IMR-90 (cell line): Measurements from ENCODE around the gene ZNF521. TPM values are rescaled to one million over a fixed set of nuclear protein-coding genes. Genes with fewer than 3 reads are reported as not detected.

Experiments used
- ATAC-seq: fragments of 200-7000 bp; cut with Tn5 transposase; 2 replicates; pipeline ENCODE4 v1.9.1; 2020; ENCODE audit warnings: low read depth, mild to moderate bottlenecking, moderate library complexity
- BruUV-seq: library from RNA; stranded (reverse); fragments of 400-500 nt; replicated peaks from 2 replicates; lab custom pipeline; 2021; lab: Mats Ljungman, UMichigan
- CTCF ChIA-PET: fragments of 300-600 bp; formaldehyde crosslinking; extraction: SDS; loops from one replicate; lab custom pipeline; 2021; ENCODE audit warnings: antibody characterized with exemption; lab: Yijun Ruan, JAX
- POLR2A ChIA-PET: fragments of 300-600 bp; sonication (Branson Sonifier 250); formaldehyde crosslinking; loops from one replicate; lab custom pipeline; 2022; ENCODE audit warnings: antibody characterized with exemption; ENCODE audit not compliant: unreplicated experiment; lab: Charles Lee
- DNase-seq: peaks from one replicate; pipeline ENCODE4 v3.0.0; 2013
- H2AFZ ChIP-seq: replicated peaks from 2 replicates; pipeline ENCODE3; 2013; ENCODE audit warnings: low read length, mild to moderate bottlenecking; ENCODE audit not compliant: poor library complexity
- H2AK5ac ChIP-seq: 2 replicates; pipeline ENCODE4 v1.6.1; 2013; ENCODE audit warnings: low read depth, low read length, inconsistent platforms
- H2AK9ac ChIP-seq: replicated peaks from 2 replicates; pipeline ENCODE3; 2013; ENCODE audit warnings: mild to moderate bottlenecking, low read depth, low read length, moderate library complexity; ENCODE audit not compliant: poor library complexity
- H2BK120ac ChIP-seq: 2 replicates; pipeline ENCODE4 v1.6.1; 2013; ENCODE audit warnings: low read depth, low read length, inconsistent platforms
- H2BK15ac ChIP-seq: 3 replicates; pipeline ENCODE4 v1.6.1; 2013; ENCODE audit warnings: low read depth, low read length, inconsistent platforms
- H2BK20ac ChIP-seq: 2 replicates; pipeline ENCODE4 v1.6.1; 2013; ENCODE audit warnings: low read depth, mild to moderate bottlenecking, inconsistent platforms, low read length, moderate library complexity
- H2BK5ac ChIP-seq: 2 replicates; pipeline ENCODE4 v1.6.1; 2013; ENCODE audit warnings: mild to moderate bottlenecking, low read depth, low read length, inconsistent platforms; ENCODE audit not compliant: poor library complexity, severe bottlenecking
- H3K14ac ChIP-seq: replicated peaks from 2 replicates; pipeline ENCODE4 v1.6.1; 2013; ENCODE audit warnings: low read depth, low read length, inconsistent platforms
- H3K18ac ChIP-seq: 2 replicates; pipeline ENCODE4 v1.6.1; 2013; ENCODE audit warnings: low read depth, low read length, control low read depth
- H3K23ac ChIP-seq: 2 replicates; pipeline ENCODE4 v1.6.1; 2013; ENCODE audit warnings: low read depth, low read length, inconsistent platforms
- H3K27ac ChIP-seq: 2 replicates; pipeline ENCODE4 v1.5.1; 2013; ENCODE audit warnings: mild to moderate bottlenecking, control low read depth, low read length; ENCODE audit not compliant: insufficient read depth
- H3K27me3 ChIP-seq: 2 replicates; pipeline ENCODE4 v1.6.1; 2013; ENCODE audit warnings: low read length; ENCODE audit not compliant: control insufficient read depth, insufficient read depth
- H3K36me3 ChIP-seq: 2 replicates; pipeline ENCODE4 v1.6.1; 2013; ENCODE audit warnings: low read length, mixed read lengths; ENCODE audit not compliant: control insufficient read depth, insufficient read depth
- H3K4ac ChIP-seq: 2 replicates; pipeline ENCODE4 v1.6.1; 2013; ENCODE audit warnings: low read depth, low read length, inconsistent platforms
- H3K4me1 ChIP-seq: 2 replicates; pipeline ENCODE4 v1.6.1; 2013; ENCODE audit warnings: low read length, mixed read lengths; ENCODE audit not compliant: control insufficient read depth, insufficient read depth
- H3K4me2 ChIP-seq: 2 replicates; pipeline ENCODE4 v1.6.1; 2013; ENCODE audit warnings: low read depth, mild to moderate bottlenecking, control low read depth, low read length, moderate library complexity
- H3K4me3 ChIP-seq: 2 replicates; pipeline ENCODE4 v1.5.1; 2013; ENCODE audit warnings: low read depth, mild to moderate bottlenecking, control low read depth, low read length, moderate library complexity; ENCODE audit not compliant: insufficient read depth
- H3K56ac ChIP-seq: 2 replicates; pipeline ENCODE4 v1.6.1; 2013; ENCODE audit warnings: low read length, inconsistent platforms; ENCODE audit not compliant: insufficient read depth; ENCODE audit errors: extremely low read depth
- H3K79me1 ChIP-seq, 2 experiments: 2 replicates each; pipeline ENCODE4 v1.6.1; 2013; ENCODE audit warnings: low read length in 2 of 2, inconsistent platforms in 1 of 2, low read depth in 1 of 2
- H3K9ac ChIP-seq: 2 replicates; pipeline ENCODE4 v1.6.1; 2013; ENCODE audit warnings: low read depth, low read length, control low read depth
- H3K9me1 ChIP-seq: 2 replicates; pipeline ENCODE4 v1.6.1; 2013; ENCODE audit warnings: low read length, inconsistent platforms; ENCODE audit not compliant: insufficient read depth
- H3K9me3 ChIP-seq: 2 replicates; pipeline ENCODE4 v1.6.1; 2013; ENCODE audit warnings: low read length; ENCODE audit not compliant: control insufficient read depth, insufficient read depth
- H4K20me1 ChIP-seq: 2 replicates; pipeline ENCODE4 v1.6.1; 2013; ENCODE audit warnings: low read length, inconsistent platforms; ENCODE audit not compliant: insufficient read depth
- H4K5ac ChIP-seq: 2 replicates; pipeline ENCODE4 v1.6.1; 2013; ENCODE audit warnings: mild to moderate bottlenecking, low read depth, low read length, control low read depth
- H4K8ac ChIP-seq, 2 experiments: 2 replicates each; pipeline ENCODE4 v1.6.1; 2013; ENCODE audit warnings: low read depth in 2 of 2, low read length in 2 of 2, control low read depth in 1 of 2, inconsistent platforms in 1 of 2
- H4K91ac ChIP-seq: 2 replicates; pipeline ENCODE4 v1.6.1; 2013; ENCODE audit warnings: low read depth, low read length, inconsistent platforms; ENCODE audit not compliant: insufficient read depth
- BHLHE40 ChIP-seq: fragments of 150-350 bp; IDR thresholded peaks from 2 replicates; pipeline ENCODE4 v1.6.1; 2016; ENCODE audit warnings: mild to moderate bottlenecking, low read depth, low read length
- CEBPB ChIP-seq: IDR thresholded peaks from 2 replicates; pipeline ENCODE4 v1.6.1; 2012; ENCODE audit warnings: low read depth, low read length, improper control_type of control experiment
- CHD1 ChIP-seq: IDR thresholded peaks from 2 replicates; pipeline ENCODE4 v1.6.1; 2012; ENCODE audit warnings: low read depth, low read length, improper control_type of control experiment
- CTCF ChIP-seq: conservative IDR thresholded peaks from 2 replicates; pipeline ENCODE4 v1.5.1; 2012; ENCODE audit warnings: mild to moderate bottlenecking, low read depth, low read length, improper control_type of control experiment
- ELK1 ChIP-seq: fragments of 150-350 bp; IDR thresholded peaks from 2 replicates; pipeline ENCODE4 v1.6.1; 2016; ENCODE audit warnings: low read depth, mild to moderate bottlenecking, low read length, moderate library complexity, borderline replicate concordance
- FOS ChIP-seq: fragments of 150-350 bp; IDR thresholded peaks from 2 replicates; pipeline ENCODE4 v1.6.1; 2016; ENCODE audit warnings: low read depth, low read length
- MAFK ChIP-seq: IDR thresholded peaks from 2 replicates; pipeline ENCODE4 v1.6.1; 2012; ENCODE audit warnings: low read depth, low read length, improper control_type of control experiment
- MAZ ChIP-seq: IDR thresholded peaks from 2 replicates; pipeline ENCODE4 v1.6.1; 2012; ENCODE audit warnings: low read depth, mild to moderate bottlenecking, low read length, improper control_type of control experiment, moderate library complexity, borderline replicate concordance
- MXI1 ChIP-seq: IDR thresholded peaks from 2 replicates; pipeline ENCODE4 v1.6.1; 2012; ENCODE audit warnings: low read depth, mild to moderate bottlenecking, low read length, moderate library complexity, borderline replicate concordance
- NFE2L2 ChIP-seq: fragments of 150-350 bp; IDR thresholded peaks from 2 replicates; pipeline ENCODE4 v1.6.1; 2016; ENCODE audit warnings: low read depth, mild to moderate bottlenecking, low read length
- POLR2A ChIP-seq: IDR thresholded peaks from 2 replicates; pipeline ENCODE4 v1.6.1; 2012; ENCODE audit warnings: mild to moderate bottlenecking, low read depth, low read length
- RAD21 ChIP-seq: IDR thresholded peaks from 2 replicates; pipeline ENCODE4 v1.6.1; 2012; ENCODE audit warnings: low read length, improper control_type of control experiment
- RCOR1 ChIP-seq: IDR thresholded peaks from 2 replicates; pipeline ENCODE4 v1.6.1; 2012; ENCODE audit warnings: mild to moderate bottlenecking, low read length, improper control_type of control experiment; ENCODE audit not compliant: insufficient replicate concordance
- RFX5 ChIP-seq: IDR thresholded peaks from 2 replicates; pipeline ENCODE4 v1.8.0; 2012; ENCODE audit warnings: low read depth, mild to moderate bottlenecking, low read length, moderate library complexity
- SMC3 ChIP-seq: fragments of 150-350 bp; IDR thresholded peaks from 2 replicates; pipeline ENCODE4 v1.6.1; 2016; ENCODE audit warnings: low read depth, mild to moderate bottlenecking, antibody characterized with exemption, low read length, moderate library complexity
- USF2 ChIP-seq: fragments of 150-350 bp; IDR thresholded peaks from 2 replicates; pipeline ENCODE4 v1.6.1; 2017; ENCODE audit warnings: mild to moderate bottlenecking, antibody characterized with exemption, low read length, low read depth
- WGBS, 2 experiments: methylation state at CpG; one replicate each; pipeline versions ENCODE4 v1.1.5 to v1.1.7; 2013; ENCODE audit warnings: missing lambda C conversion rate in 2 of 2; ENCODE audit not compliant: insufficient read length in 1 of 2; ENCODE audit errors: extremely low coverage in 2 of 2; 5-methylcytosine and 5-hydroxymethylcytosine counted together
- dilution Hi-C: fragments of 300-500 bp; cut with HindIII; formaldehyde crosslinking; loops from one replicate; pipeline ENCODE4 v1.14.3; 2018; ENCODE audit warnings: low sequenced_read_pairs; ENCODE audit not compliant: unreplicated experiment
- in situ Hi-C: fragments of 300-500 bp; cut with MboI; formaldehyde crosslinking; loops from 3 replicates; pipeline ENCODE4 v1.14.3; 2019; ENCODE audit warnings: low sequenced_read_pairs, inconsistent platforms, mixed read lengths
- intact Hi-C: fragments of 100-400 bp; cut with micrococcal nuclease; formaldehyde crosslinking; loops from 2 replicates; pipeline ENCODE4 v1.10.0; 2022
- polyA plus RNA-seq, 3 experiments: library from polyadenylated mRNA; depleted of rRNA; stranded (reverse); fragments of >200 nt; gene quantifications; 2 replicates each; pipeline ENCODE4 v1.2.3, GENCODE V29; 2012; ENCODE audit warnings: low replicate concordance in 1 of 3
- total RNA-seq: library from RNA; depleted of rRNA; stranded (reverse); fragments of >200 nt; gene quantifications from 2 replicates; pipeline ENCODE4 v1.2.3, GENCODE V29; 2012

The ZNF521 gene
- total and polyA plus RNA-seq, 2 of the 4 experiments (the other 2 are of a cell fraction): 21.5 to 59.3 TPM

GRCh38 chr18:25102662-25103061 is 249.3 kb downstream of the ZNF521 start:
- Histone ChIP-seq H3K9ac (no peak overlapping the region), H4K8ac (no peak overlapping the region), H3K56ac (no peak overlapping the region), H2AK9ac (no peak overlapping the region), H2BK120ac (no peak overlapping the region), H3K14ac (no peak overlapping the region), H3K9me3 (no peaks in the 10 kb centered on the region), H3K4me3 (no peak overlapping the region), H4K91ac (no peak overlapping the region), H3K79me1 (peaks cover 0 to 4% of the 10 kb centered on the region in 2 experiments; a peak in 1 of 4 replicates), H3K18ac (no peak overlapping the region), H2BK5ac (no peak overlapping the region), H2AK5ac (no peak overlapping the region), H3K27me3 (no peaks in the 10 kb centered on the region), H2BK20ac (no peak overlapping the region), H3K4me1 (peaks cover 7% of the 10 kb centered on the region), H2BK15ac (no peak overlapping the region), H3K4me2 (no peak overlapping the region), H4K5ac (no peak overlapping the region), H3K36me3 (no peaks in the 10 kb centered on the region), H3K27ac (no peak overlapping the region), H3K23ac (no peak overlapping the region), H3K9me1 (peaks cover under 1% of the 10 kb centered on the region), H3K4ac (no peak overlapping the region), H4K20me1 (no peaks in the 10 kb centered on the region), H2AFZ (no peak overlapping the region)
- ChIA-PET CTCF (interaction anchor here (0.6 kb wide), 1 partner anchor 130 kb away, joined by 3 read pairs; no protein-coding TSS in a partner anchor), POLR2A (no interaction called here)
- intact Hi-C loops (no loop called here), dilution Hi-C loops (no loop called here), in situ Hi-C loops (no loop called here)
- WGBS, 2 experiments: no CpG with 5 or more reads among the region's 2 CpGs
- TF ChIP-seq RFX5: no peak
- no peak for TF ChIP-seq MXI1
- TF ChIP-seq FOS: no peak
- TF ChIP-seq RAD21: no peak
- no peak for TF ChIP-seq POLR2A
- no peak for TF ChIP-seq MAFK
- TF ChIP-seq USF2: no peak
- no peak for TF ChIP-seq CHD1
- TF ChIP-seq RCOR1: no peak
- no peak for TF ChIP-seq CTCF
- no peak for TF ChIP-seq NFE2L2
- no peak for TF ChIP-seq MAZ
- TF ChIP-seq CEBPB: no peak
- TF ChIP-seq SMC3: no peak
- TF ChIP-seq ELK1: no peak
- no peak for TF ChIP-seq BHLHE40
- no peak for DNase-seq
- no peak for ATAC-seq
- BruUV-seq: no TSS peak
